Esophagus squamous epithelium (tissue), 5 donors: Measurements from ENCODE around the gene ATP10A. TPM values are rescaled to one million over a fixed set of nuclear protein-coding genes. Genes with fewer than 3 reads are reported as not detected.

Experiments
- DNase-seq: peaks from one replicate; lab custom pipeline; 2025; lab: John Stamatoyannopoulos, UW
- H3K27ac ChIP-seq, 4 donors: fragments of 200-600 bp; sonication (generic); one replicate each; pipeline ENCODE4 v1.5.1; 2016 to 2019; ENCODE audit warnings: mild to moderate bottlenecking in 1 of 4
- H3K27me3 ChIP-seq, 4 donors: fragments of 200-600 bp; sonication (generic); 1 replicate in 3 of 4; 2 replicates in 1 of 4; pipeline versions ENCODE4 v1.5.1 to v1.6.0; 2017 to 2021; ENCODE audit warnings: antibody characterized with exemption in 1 of 4
- H3K36me3 ChIP-seq, 3 donors: fragments of 200-600 bp; sonication (generic); one replicate each; pipeline ENCODE4 v1.5.1; 2016 to 2019
- H3K4me1 ChIP-seq, 3 donors: fragments of 200-600 bp; sonication (generic); one replicate each; pipeline ENCODE4 v1.5.1; 2017 to 2019
- H3K4me3 ChIP-seq, 4 donors: fragments of 200-600 bp; sonication (generic); 1 replicate in 3 of 4; 2 replicates in 1 of 4; pipeline ENCODE4 v1.5.1; 2016 to 2019; ENCODE audit warnings: mild to moderate bottlenecking in 2 of 4, moderate library complexity in 1 of 4
- H3K9me3 ChIP-seq, 3 donors: fragments of 200-600 bp; sonication (generic); one replicate each; pipeline ENCODE4 v1.5.1; 2016 to 2019
- POLR2A ChIP-seq, 4 donors: fragments of 450-650 bp; IDR thresholded peaks; one replicate each; pipeline ENCODE4 v1.6.1; 2017; ENCODE audit warnings: antibody characterized with exemption in 4 of 4, mild to moderate bottlenecking in 4 of 4, moderate library complexity in 3 of 4
- WGBS, 2 donors: methylation state at CpG; one replicate each; pipeline ENCODE4 v1.1.5; 2018; 5-methylcytosine and 5-hydroxymethylcytosine counted together
- intact Hi-C: fragments of 100-400 bp; cut with DNase I; formaldehyde crosslinking; loops from one replicate; pipeline ENCODE4 v1.15.0; 2022
- total RNA-seq, 4 donors: library from RNA; depleted of rRNA; stranded (reverse); fragments of >200 nt; gene quantifications; one replicate each; pipeline ENCODE4 v1.1.0, GENCODE V29; 2016
- TF ChIP-seq, protein P1 (sequence below), 6 experiments: fragments of 450-650 bp in 4 of 6; fragments of 200-600 bp in 2 of 6; sonication (generic) in 2 of 6; IDR thresholded peaks; one replicate each; pipeline ENCODE4 v1.5.1; 2016 to 2019; ENCODE audit warnings: antibody characterized with exemption in 6 of 6, mild to moderate bottlenecking in 4 of 6, moderate library complexity in 4 of 6
- donor health status: DM: yes; HTN: yes; CAD: no.

The ATP10A gene
- total RNA-seq, 4 donors from 2014 or later: 0.88 to 6.3 (median 1.9) TPM

DNA sequence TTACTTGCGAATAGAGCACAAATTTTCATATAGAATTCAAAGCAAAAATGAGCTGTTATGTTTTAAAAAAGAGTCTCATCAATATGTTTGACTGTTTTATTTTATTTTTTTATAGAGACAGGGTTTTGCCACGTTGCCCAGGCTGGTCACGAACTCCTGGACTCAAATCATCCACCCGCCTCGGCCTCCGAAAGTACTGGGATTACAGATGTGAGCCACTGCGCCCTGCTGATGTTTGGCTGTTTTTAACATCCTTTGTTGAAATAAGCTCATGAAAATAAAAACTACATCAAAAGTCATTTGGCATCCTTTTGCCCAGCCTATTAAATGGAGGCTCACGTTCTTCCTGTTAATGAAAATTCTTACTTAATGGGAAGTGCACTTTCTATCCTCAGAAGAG, 154.7 kb downstream of the ATP10A start:
- no peak for DNase-seq
- no peak for TF ChIP-seq POLR2A (IDR thresholded peaks at IDR 0.05)
- TF ChIP-seq, protein P1, sequence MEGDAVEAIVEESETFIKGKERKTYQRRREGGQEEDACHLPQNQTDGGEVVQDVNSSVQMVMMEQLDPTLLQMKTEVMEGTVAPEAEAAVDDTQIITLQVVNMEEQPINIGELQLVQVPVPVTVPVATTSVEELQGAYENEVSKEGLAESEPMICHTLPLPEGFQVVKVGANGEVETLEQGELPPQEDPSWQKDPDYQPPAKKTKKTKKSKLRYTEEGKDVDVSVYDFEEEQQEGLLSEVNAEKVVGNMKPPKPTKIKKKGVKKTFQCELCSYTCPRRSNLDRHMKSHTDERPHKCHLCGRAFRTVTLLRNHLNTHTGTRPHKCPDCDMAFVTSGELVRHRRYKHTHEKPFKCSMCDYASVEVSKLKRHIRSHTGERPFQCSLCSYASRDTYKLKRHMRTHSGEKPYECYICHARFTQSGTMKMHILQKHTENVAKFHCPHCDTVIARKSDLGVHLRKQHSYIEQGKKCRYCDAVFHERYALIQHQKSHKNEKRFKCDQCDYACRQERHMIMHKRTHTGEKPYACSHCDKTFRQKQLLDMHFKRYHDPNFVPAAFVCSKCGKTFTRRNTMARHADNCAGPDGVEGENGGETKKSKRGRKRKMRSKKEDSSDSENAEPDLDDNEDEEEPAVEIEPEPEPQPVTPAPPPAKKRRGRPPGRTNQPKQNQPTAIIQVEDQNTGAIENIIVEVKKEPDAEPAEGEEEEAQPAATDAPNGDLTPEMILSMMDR (IDR thresholded peaks at IDR 0.05): no peak
- 75 to 81% methylated on average over 8 of the region's 8 CpGs for WGBS, 2 donors
- Histone ChIP-seq H3K27me3 (no peaks in the 10 kb centered on the region), H3K9me3 (no peaks in the 10 kb centered on the region), H3K36me3 (peaks cover 0 to under 1% (median 0%) of the 10 kb centered on the region in 3 donors), H3K4me3 (no peak overlapping the region), H3K27ac (no peak overlapping the region), H3K4me1 (no peaks in the 10 kb centered on the region)
- intact Hi-C loops: no loop called here

DNA sequence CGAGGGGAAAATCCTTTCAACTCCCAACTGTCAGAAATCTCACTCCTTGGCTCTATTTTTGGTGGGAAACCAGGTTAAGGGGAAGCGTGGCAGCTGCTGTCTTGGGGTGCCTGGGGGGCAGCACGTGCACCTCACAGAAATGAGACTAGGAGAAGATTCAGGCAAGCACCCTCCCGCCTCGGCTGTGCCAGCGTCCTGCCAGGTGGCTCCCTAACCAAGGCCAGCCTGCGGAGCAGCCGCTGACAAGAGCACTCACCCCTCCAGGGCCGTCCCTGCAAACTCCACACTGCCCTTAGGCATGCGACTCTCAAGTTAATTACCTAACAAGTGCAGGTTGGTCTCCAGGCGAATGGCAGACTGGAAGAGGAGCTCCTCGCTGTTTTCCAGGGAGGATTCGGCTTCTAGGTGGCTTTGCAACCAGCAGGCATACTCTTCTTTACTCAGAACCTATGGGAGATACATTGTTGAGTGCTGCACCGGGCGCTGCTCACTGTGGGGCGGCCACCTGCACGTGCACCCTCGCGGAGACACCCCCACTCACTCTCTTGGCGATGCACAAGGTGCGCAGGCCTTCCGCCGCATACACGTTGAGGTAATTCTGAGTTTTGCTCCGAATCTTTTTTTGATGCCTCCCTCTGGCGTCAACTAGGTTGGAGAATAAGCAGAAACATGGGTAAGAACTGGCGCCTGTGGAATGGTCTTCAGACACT, 155.3 kb downstream of the ATP10A start:
- no peaks in the 10 kb centered on the region for H3K9me3 ChIP-seq
- no peaks in the 10 kb centered on the region for H3K4me1 ChIP-seq
- 82 to 87% methylated on average over 16 to 17 of the region's 27 CpGs for WGBS, 2 donors
- H3K4me3 ChIP-seq: no peak overlapping the region
- no peaks in the 10 kb centered on the region for H3K36me3 ChIP-seq
- no peaks in the 10 kb centered on the region for H3K27me3 ChIP-seq
- DNase-seq: no peak
- TF ChIP-seq POLR2A (IDR thresholded peaks at IDR 0.05): no peak
- TF ChIP-seq, protein P1 (IDR thresholded peaks at IDR 0.05): no peak
- H3K27ac ChIP-seq: no peak overlapping the region
- intact Hi-C loops: no loop called here

- DNase-seq: no peak
- H3K27ac ChIP-seq: no peak overlapping the region
- no peak overlapping the region for H3K4me3 ChIP-seq
- 92% methylated on average over 7 to 13 of the region's 20 CpGs for WGBS, 2 donors
- no peaks in the 10 kb centered on the region for H3K27me3 ChIP-seq
- TF ChIP-seq POLR2A (IDR thresholded peaks at IDR 0.05): no peak
- TF ChIP-seq, protein P1 (IDR thresholded peaks at IDR 0.05): no peak
- H3K9me3 ChIP-seq: no peaks in the 10 kb centered on the region
- no peaks in the 10 kb centered on the region for H3K36me3 ChIP-seq
- intact Hi-C loops: no loop called here
- no peaks in the 10 kb centered on the region for H3K4me1 ChIP-seq
Measured at GRCh38 chr15:25706176-25706955, 156.8 kb downstream of the ATP10A start.

DNA sequence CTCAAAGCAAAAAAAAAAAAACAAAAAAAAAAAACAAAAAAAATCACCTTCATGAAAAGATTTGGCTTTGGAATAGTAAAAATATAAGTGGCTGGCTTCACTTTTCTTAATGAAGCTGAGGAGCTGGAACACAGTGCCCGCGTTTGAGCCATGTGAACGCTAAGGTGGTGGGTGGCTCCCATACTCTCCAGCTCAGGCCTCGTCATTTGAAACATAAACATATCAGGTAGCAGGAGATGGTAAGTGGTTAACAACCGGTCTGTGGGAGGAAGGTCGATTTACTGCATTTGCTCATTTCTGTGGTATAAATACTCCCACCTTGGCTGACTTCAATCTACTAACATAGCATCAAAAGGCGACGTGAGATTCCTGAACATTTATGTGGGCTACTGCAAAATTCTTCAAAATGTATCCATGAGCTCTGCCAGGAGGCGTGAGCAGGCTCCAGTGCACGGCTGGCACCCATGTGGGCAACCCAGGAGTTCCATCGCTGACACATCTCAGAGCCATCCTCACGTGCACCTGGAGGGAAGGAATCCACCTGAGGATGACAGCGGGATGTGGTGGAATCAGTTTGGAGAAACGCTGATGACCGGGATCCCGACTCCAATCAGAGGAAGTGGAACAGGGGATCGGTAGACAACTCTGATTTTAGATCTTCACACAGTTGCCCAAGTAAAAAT, 157.6 kb downstream of the ATP10A start:
- intact Hi-C loops: no loop called here
- Histone ChIP-seq H3K36me3 (no peaks in the 10 kb centered on the region), H3K4me3 (no peak overlapping the region), H3K27me3 (no peaks in the 10 kb centered on the region), H3K9me3 (no peaks in the 10 kb centered on the region), H3K4me1 (no peaks in the 10 kb centered on the region), H3K27ac (no peak overlapping the region)
- no peak for TF ChIP-seq POLR2A (IDR thresholded peaks at IDR 0.05)
- TF ChIP-seq, protein P1 (IDR thresholded peaks at IDR 0.05): no peak
- DNase-seq: no peak
- 87 to 91% methylated on average over 14 to 16 of the region's 17 CpGs for WGBS, 2 donors
